Suprapubic skin (tissue), 4 donors: Measurements from ENCODE around the gene PATL2. TPM values are rescaled to one million over a fixed set of nuclear protein-coding genes. Genes with fewer than 3 reads are reported as not detected.
"Not testable (repeated sequence)": the region's sequence is repeated elsewhere in the genome, so short reads cannot be mapped to it uniquely, and the experiment has no call there.

Experiments used
- DNase-seq, 2 donors: peaks; one replicate each; pipeline ENCODE4 v3.0.0-alpha.2; 2019; ENCODE audit warnings: low spot score in 2 of 2
- H3K27ac ChIP-seq: fragments of 200-600 bp; sonication (generic); one replicate; pipeline ENCODE4 v1.5.1; 2019
- H3K27me3 ChIP-seq: fragments of 200-600 bp; sonication (generic); one replicate; pipeline ENCODE4 v1.5.1; 2019
- H3K36me3 ChIP-seq: fragments of 200-600 bp; sonication (generic); one replicate; pipeline ENCODE4 v1.5.1; 2019
- H3K4me1 ChIP-seq: fragments of 200-600 bp; sonication (generic); one replicate; pipeline ENCODE4 v1.5.1; 2019
- H3K4me3 ChIP-seq: fragments of 200-600 bp; sonication (generic); one replicate; pipeline ENCODE4 v1.5.1; 2019; ENCODE audit warnings: mild to moderate bottlenecking
- H3K9me3 ChIP-seq: fragments of 200-600 bp; sonication (generic); one replicate; pipeline ENCODE4 v1.5.1; 2019
- EP300 ChIP-seq: sonication (generic); formaldehyde crosslinking; IDR thresholded peaks from one replicate; pipeline ENCODE4 v1.6.1; 2017; ENCODE audit warnings: antibody characterized with exemption
- POLR2A ChIP-seq, 2 donors: fragments of 450-650 bp; IDR thresholded peaks; one replicate each; pipeline ENCODE4 v1.6.1; 2017; ENCODE audit warnings: antibody characterized with exemption in 2 of 2, mild to moderate bottlenecking in 2 of 2, moderate library complexity in 2 of 2
- POLR2AphosphoS5 ChIP-seq, 3 donors: sonication (generic); formaldehyde crosslinking; IDR thresholded peaks; one replicate each; pipeline ENCODE4 v1.6.1; 2017; ENCODE audit warnings: antibody characterized with exemption in 3 of 3
- WGBS: methylation state at CpG from one replicate; pipeline ENCODE4 v1.1.5; 2018; 5-methylcytosine and 5-hydroxymethylcytosine counted together
- total RNA-seq, 4 donors: library from RNA; depleted of rRNA; stranded (reverse); fragments of >200 nt; gene quantifications; one replicate each; pipeline ENCODE4 v1.1.0, GENCODE V29; 2016
- TF ChIP-seq, protein P1 (sequence below), 2 donors: fragments of 200-600 bp in 1 of 2; fragments of 450-650 bp in 1 of 2; sonication (generic) in 1 of 2; IDR thresholded peaks; one replicate each; pipeline ENCODE4 v1.5.1; 2016 to 2019; ENCODE audit warnings: antibody characterized with exemption in 2 of 2, mild to moderate bottlenecking in 1 of 2, moderate library complexity in 1 of 2

Gene PATL2
- total RNA-seq, 4 donors from 2014 or later = 0.57 to 1.2 (median 0.86) TPM; not detected in 1

DNA sequence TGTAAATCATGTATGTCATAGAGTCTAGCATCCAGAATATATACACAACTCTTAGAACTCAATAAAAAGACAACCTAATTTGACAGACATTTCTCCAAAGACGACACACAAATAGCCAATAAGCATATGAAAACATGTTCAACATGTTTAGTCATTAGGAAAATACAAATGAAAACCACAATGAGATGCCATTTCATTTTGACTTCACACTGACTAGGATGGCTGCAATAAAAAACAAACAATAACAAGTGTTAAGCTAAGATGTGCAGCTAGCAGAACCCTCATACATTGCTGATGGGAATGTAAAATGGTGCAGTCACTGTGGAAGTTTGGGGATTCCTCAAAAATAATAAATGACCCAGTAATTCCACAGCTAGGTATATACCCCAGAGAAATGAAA lies 64.1 kb downstream of the PATL2 start:
- peaks cover 53% of the 10 kb centered on the region for H3K36me3 ChIP-seq
- 86% methylated on average over 1 of the region's 1 CpG for WGBS

DNA sequence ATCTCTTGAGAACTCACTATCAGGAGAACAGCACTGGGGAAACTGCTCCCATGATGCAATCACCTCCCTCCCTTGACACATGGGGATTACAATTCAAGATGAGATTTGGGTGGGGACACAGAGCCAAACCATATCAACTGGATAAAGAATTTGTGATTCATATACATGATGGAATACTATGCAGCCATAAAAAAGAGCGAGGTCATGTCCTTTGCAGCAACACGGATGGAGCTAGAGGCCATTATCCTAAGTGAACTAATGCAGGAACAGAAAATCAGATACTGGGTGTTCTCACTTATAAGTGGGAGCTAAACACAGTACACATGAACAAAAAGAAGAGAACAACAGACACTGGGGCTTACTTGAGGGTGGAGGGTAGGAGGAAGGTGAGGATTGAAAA lies 64.7 kb downstream of the PATL2 start:
- 98% methylated on average over 2 of the region's 2 CpGs for WGBS
- H3K4me3 ChIP-seq = no peak overlapping the region
- peaks cover 47% of the 10 kb centered on the region for H3K36me3 ChIP-seq
- no peaks in the 10 kb centered on the region for H3K4me1 ChIP-seq
- DNase-seq = no peak
- no peaks in the 10 kb centered on the region for H3K9me3 ChIP-seq
- H3K27me3 ChIP-seq = no peaks in the 10 kb centered on the region
- H3K27ac ChIP-seq = no peak overlapping the region
- TF ChIP-seq POLR2AphosphoS5 (IDR thresholded peaks at IDR 0.05) (no peak), EP300 (no peak)
- TF ChIP-seq, protein P1, sequence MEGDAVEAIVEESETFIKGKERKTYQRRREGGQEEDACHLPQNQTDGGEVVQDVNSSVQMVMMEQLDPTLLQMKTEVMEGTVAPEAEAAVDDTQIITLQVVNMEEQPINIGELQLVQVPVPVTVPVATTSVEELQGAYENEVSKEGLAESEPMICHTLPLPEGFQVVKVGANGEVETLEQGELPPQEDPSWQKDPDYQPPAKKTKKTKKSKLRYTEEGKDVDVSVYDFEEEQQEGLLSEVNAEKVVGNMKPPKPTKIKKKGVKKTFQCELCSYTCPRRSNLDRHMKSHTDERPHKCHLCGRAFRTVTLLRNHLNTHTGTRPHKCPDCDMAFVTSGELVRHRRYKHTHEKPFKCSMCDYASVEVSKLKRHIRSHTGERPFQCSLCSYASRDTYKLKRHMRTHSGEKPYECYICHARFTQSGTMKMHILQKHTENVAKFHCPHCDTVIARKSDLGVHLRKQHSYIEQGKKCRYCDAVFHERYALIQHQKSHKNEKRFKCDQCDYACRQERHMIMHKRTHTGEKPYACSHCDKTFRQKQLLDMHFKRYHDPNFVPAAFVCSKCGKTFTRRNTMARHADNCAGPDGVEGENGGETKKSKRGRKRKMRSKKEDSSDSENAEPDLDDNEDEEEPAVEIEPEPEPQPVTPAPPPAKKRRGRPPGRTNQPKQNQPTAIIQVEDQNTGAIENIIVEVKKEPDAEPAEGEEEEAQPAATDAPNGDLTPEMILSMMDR (IDR thresholded peaks at IDR 0.05) = no peak

More for the DNA sequence above, 64.1 kb downstream of the PATL2 start:
- no peak for DNase-seq
- H3K9me3 ChIP-seq = no peaks in the 10 kb centered on the region
- TF ChIP-seq EP300 = no peak
- TF ChIP-seq POLR2AphosphoS5 (IDR thresholded peaks at IDR 0.05) = no peak
- no peak for TF ChIP-seq POLR2A (IDR thresholded peaks at IDR 0.05)
- TF ChIP-seq, protein P1 (IDR thresholded peaks at IDR 0.05) = no peak
- H3K27ac ChIP-seq = no peak overlapping the region
- no peaks in the 10 kb centered on the region for H3K27me3 ChIP-seq
- H3K4me1 ChIP-seq = no peaks in the 10 kb centered on the region
- H3K4me3 ChIP-seq = no peak overlapping the region

DNA sequence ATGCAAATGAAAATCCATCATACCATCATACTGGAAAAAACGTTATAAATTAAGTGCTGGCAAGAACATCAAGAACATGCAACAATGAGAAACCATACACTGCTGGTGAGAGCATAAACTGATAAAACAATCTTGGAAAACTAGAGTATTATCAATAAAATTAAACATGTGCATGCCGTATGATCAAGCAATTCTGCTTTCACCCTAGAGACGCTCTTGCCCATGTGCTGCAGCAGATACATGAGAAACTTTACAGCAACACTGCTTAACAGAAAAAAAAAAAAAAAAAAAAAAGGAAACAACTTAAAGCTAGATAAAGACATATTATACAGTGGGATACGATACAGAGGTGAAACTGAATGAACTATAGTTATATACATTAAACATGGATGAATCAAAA lies 69.5 kb downstream of the PATL2 start:
- Histone ChIP-seq H3K4me3 (no peak overlapping the region), H3K27ac (no peak overlapping the region), H3K36me3 (peaks cover 34% of the 10 kb centered on the region), H3K9me3 (no peaks in the 10 kb centered on the region), H3K27me3 (no peaks in the 10 kb centered on the region), H3K4me1 (no peaks in the 10 kb centered on the region)
- DNase-seq = no peak
- WGBS = 83% methylated on average over 4 of the region's 4 CpGs
- TF ChIP-seq, protein P1 (IDR thresholded peaks at IDR 0.05) = no peak
- TF ChIP-seq POLR2AphosphoS5 (IDR thresholded peaks at IDR 0.05) (no peak), POLR2A (IDR thresholded peaks at IDR 0.05) (no peak), EP300 (no peak)

DNA sequence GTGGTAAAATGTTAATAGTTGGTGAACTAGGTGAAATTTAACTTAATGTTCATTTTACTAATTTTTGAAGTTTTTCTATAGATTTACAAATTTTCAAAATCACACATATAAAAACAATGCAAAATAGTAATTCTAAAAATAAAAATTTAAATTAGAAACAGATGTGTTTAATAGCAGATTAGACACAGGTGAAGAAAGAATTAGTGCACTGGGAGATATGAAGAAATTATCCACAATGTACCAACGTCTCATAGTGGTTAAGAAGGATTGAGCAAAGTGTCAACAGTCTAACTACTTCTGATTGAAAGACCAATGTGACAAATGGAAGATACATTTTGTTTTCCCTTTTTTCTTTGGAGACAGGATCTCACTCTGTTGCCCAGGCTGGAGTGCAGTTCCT lies 74.1 kb downstream of the PATL2 start:
- TF ChIP-seq, protein P1 (IDR thresholded peaks at IDR 0.05) = no peak
- TF ChIP-seq POLR2A (IDR thresholded peaks at IDR 0.05) (no peak), EP300 (no peak), POLR2AphosphoS5 (IDR thresholded peaks at IDR 0.05) (no peak)
- WGBS = 81% methylated on average over 1 of the region's 1 CpG
- Histone ChIP-seq H3K27ac (no peak overlapping the region), H3K27me3 (no peaks in the 10 kb centered on the region), H3K36me3 (peaks cover 59% of the 10 kb centered on the region), H3K4me3 (no peak overlapping the region), H3K4me1 (no peaks in the 10 kb centered on the region), H3K9me3 (no peaks in the 10 kb centered on the region)
- no peak for DNase-seq

DNA sequence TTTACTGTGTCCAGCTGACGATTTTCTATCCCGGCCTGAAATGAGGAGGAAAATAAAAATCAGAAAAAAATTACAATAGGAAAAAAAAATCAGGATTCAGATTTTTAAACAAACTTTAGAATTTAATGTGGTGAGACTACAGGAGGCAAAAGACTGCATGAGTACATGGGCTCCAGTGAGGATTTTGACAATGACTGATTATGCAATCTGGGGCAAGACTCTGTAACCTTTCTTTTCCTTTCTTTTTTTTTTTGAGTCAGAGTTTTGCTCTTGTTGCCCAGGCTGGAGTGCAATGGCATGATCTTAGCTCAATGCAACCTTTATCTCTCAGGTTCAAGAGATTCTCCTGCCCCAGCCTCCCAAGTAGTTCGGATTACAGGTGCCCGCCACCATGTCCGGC lies 77.5 kb downstream of the PATL2 start:
- Histone ChIP-seq H3K9me3 (no peaks in the 10 kb centered on the region), H3K27ac (no peak overlapping the region), H3K4me1 (no peaks in the 10 kb centered on the region), H3K27me3 (no peaks in the 10 kb centered on the region), H3K4me3 (no peak overlapping the region), H3K36me3 (peaks cover 74% of the 10 kb centered on the region)
- 93% methylated on average over 5 of the region's 5 CpGs for WGBS
- TF ChIP-seq, protein P1 (IDR thresholded peaks at IDR 0.05) = no peak
- TF ChIP-seq EP300 (no peak), POLR2AphosphoS5 (IDR thresholded peaks at IDR 0.05) (no peak), POLR2A (IDR thresholded peaks at IDR 0.05) (no peak)
- no peak for DNase-seq

DNA sequence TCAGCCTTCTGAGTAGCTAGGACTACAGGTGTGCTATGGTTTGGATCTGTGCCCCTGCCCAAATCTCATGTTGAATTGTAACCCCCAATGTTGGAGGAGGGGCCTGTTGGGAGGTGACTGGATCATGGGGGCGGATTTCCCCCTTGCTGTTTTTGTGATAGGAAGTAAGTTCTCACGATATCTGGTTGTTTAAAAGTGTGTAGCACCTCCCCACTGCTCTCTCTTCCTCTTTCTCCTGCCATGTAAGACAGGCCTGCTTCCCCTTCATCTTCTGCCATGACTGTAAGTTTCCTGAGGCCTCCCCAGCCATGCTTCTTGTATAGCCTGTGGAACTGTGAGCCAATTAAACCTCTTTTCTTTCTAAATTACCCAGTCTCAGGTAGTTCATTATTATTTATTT lies 85.8 kb downstream of the PATL2 start:
- WGBS = 100% methylated on average over 2 of the region's 2 CpGs
- peaks cover 94% of the 10 kb centered on the region for H3K36me3 ChIP-seq

More for the DNA sequence above, 85.8 kb downstream of the PATL2 start:
- not testable (repeated sequence) for H3K27me3 ChIP-seq, H3K4me3 ChIP-seq, DNase-seq, H3K9me3 ChIP-seq, H3K4me1 ChIP-seq, H3K27ac ChIP-seq
